Peyer's patch (tissue), 4 donors: Measurements from ENCODE around the gene PTBP1.

Experiments
- CTCF ChIP-seq, 6 experiments: fragments of 450-650 bp in 4 of 6; fragments of 200-600 bp in 2 of 6; sonication (generic) in 1 of 6; IDR thresholded peaks; one replicate each; pipeline ENCODE4 v1.5.1; 2017 to 2019; ENCODE audit warnings: antibody characterized with exemption in 6 of 6, mild to moderate bottlenecking in 3 of 6, moderate library complexity in 1 of 6
- POLR2A ChIP-seq, 2 donors: fragments of 450-650 bp; IDR thresholded peaks; one replicate each; pipeline ENCODE4 v1.5.1; 2017; ENCODE audit warnings: antibody characterized with exemption in 2 of 2, mild to moderate bottlenecking in 2 of 2, moderate library complexity in 2 of 2

- TF ChIP-seq CTCF (IDR thresholded peaks at IDR 0.05) = no peak
- TF ChIP-seq POLR2A (IDR thresholded peaks at IDR 0.05) = no peak
These were observed 28.8 kb downstream of the PTBP1 start for GRCh38 chr19:825897-826644.
